HepG2 (cell line): ENCODE measurements around the gene ZNF444. TPM values are rescaled to one million over a fixed set of nuclear protein-coding genes. Genes with fewer than 3 reads are reported as not detected.

ENCODE experiments used
- ATF3 ChIP-seq: sonication (generic); formaldehyde crosslinking; IDR thresholded peaks from 2 replicates; pipeline ENCODE4 v1.4.0; 2020; ENCODE audit warnings: missing genetic modification reagents
- CHCHD3 ChIP-seq: sonication (generic); formaldehyde crosslinking; IDR thresholded peaks from 2 replicates; pipeline ENCODE4 v1.8.0; 2022; ENCODE audit warnings: mild to moderate bottlenecking, missing genetic modification reagents, moderate library complexity
- E2F2 ChIP-seq: sonication (generic); formaldehyde crosslinking; IDR thresholded peaks from 2 replicates; pipeline ENCODE4 v1.4.0; 2020; ENCODE audit warnings: missing genetic modification reagents, borderline replicate concordance
- FOXA3 ChIP-seq: IDR thresholded peaks from 2 replicates; pipeline ENCODE4 v1.6.1; 2016; ENCODE audit warnings: missing genetic modification reagents, missing compliant biosample characterization
- GMEB1 ChIP-seq: sonication (generic); formaldehyde crosslinking; IDR thresholded peaks from 2 replicates; pipeline ENCODE4 v1.5.1; 2020; ENCODE audit warnings: missing genetic modification reagents, mild to moderate bottlenecking, borderline replicate concordance
- PATZ1 ChIP-seq: sonication (generic); formaldehyde crosslinking; IDR thresholded peaks from 2 replicates; pipeline ENCODE4 v1.4.0; 2020; ENCODE audit warnings: missing genetic modification reagents
- RAD51 ChIP-seq: fragments of 450-650 bp; IDR thresholded peaks from 2 replicates; pipeline ENCODE4 v1.6.1; 2016; ENCODE audit warnings: borderline replicate concordance
- REPIN1 ChIP-seq: sonication (generic); formaldehyde crosslinking; IDR thresholded peaks from 2 replicates; pipeline ENCODE4 v1.8.0; 2022; ENCODE audit warnings: missing genetic modification reagents, low read depth, mild to moderate bottlenecking, borderline replicate concordance
- TFDP1 ChIP-seq: IDR thresholded peaks from 2 replicates; pipeline ENCODE4 v1.6.1; 2016; ENCODE audit warnings: missing compliant biosample characterization, missing genetic modification reagents, borderline replicate concordance
- ZBTB38 ChIP-seq: sonication (generic); formaldehyde crosslinking; IDR thresholded peaks from 2 replicates; pipeline ENCODE4 v1.5.1; 2020; ENCODE audit warnings: mild to moderate bottlenecking, missing genetic modification reagents
- ZBTB8A ChIP-seq: sonication (generic); formaldehyde crosslinking; IDR thresholded peaks from 2 replicates; pipeline ENCODE4 v1.4.0; 2020; ENCODE audit warnings: mild to moderate bottlenecking, low read depth, missing genetic modification reagents, borderline replicate concordance
- ZHX1 ChIP-seq: sonication (generic); formaldehyde crosslinking; IDR thresholded peaks from 2 replicates; pipeline ENCODE4 v1.8.1; 2022; ENCODE audit warnings: low read depth, mild to moderate bottlenecking, missing genetic modification reagents
- ZNF180 ChIP-seq: sonication (generic); formaldehyde crosslinking; IDR thresholded peaks from 2 replicates; pipeline ENCODE4 v1.4.0; 2020; ENCODE audit warnings: low read depth, missing genetic modification reagents, borderline replicate concordance
- ZNF207 ChIP-seq: fragments of 450-650 bp; IDR thresholded peaks from 2 replicates; pipeline ENCODE4 v1.6.1; 2016; ENCODE audit warnings: antibody characterized with exemption, borderline replicate concordance
- ZNF740 ChIP-seq: sonication (generic); formaldehyde crosslinking; IDR thresholded peaks from 2 replicates; pipeline ENCODE4 v1.4.0; 2020; ENCODE audit warnings: missing genetic modification reagents
- ZNF770 ChIP-seq: sonication (generic); formaldehyde crosslinking; IDR thresholded peaks from 2 replicates; pipeline ENCODE4 v1.5.0; 2020; ENCODE audit warnings: mild to moderate bottlenecking, missing genetic modification reagents
- polyA plus RNA-seq, 8 experiments: library from polyadenylated mRNA; depleted of rRNA in 3 of 8; stranded (reverse) in 7 of 8; unstranded in 1 of 8; fragments of >200 nt; fragmentation: Illumina TruSeq in 4 of 8; extraction: Trizol in 4 of 8; gene quantifications; 2 replicates each; pipeline versions ENCODE4 v1.2.1 to v1.2.3, GENCODE V29; 2011 to 2016; ENCODE audit warnings: low read depth in 4 of 8, missing spikeins in 1 of 8, mixed read lengths in 1 of 8; ENCODE audit not compliant: insufficient read depth in 1 of 8
- total RNA-seq, 5 experiments: library from RNA; depleted of rRNA; stranded (reverse); fragments of >200 nt; fragmentation: Illumina TruSeq; extraction: Trizol; gene quantifications; 2 replicates each; pipeline ENCODE4 v1.2.3, GENCODE V29; 2016; ENCODE audit warnings: low read depth in 1 of 5

ZNF444 gene
- total and polyA plus RNA-seq, 2 of the 13 experiments (the other 11 are each of a cell fraction or from before 2014, with no cell fraction given) = 27.4 to 30.3 TPM

- no peak for TF ChIP-seq ZHX1 (CRISPR knock-in tag)
- no peak for TF ChIP-seq ZBTB8A (CRISPR knock-in tag)
- TF ChIP-seq REPIN1 (CRISPR knock-in tag) = no peak
- TF ChIP-seq ZNF770 (CRISPR knock-in tag) = no peak
- TF ChIP-seq E2F2 (CRISPR knock-in tag) = no peak
- no peak for TF ChIP-seq RAD51
- TF ChIP-seq ZBTB38 = peak; percentile 88
- TF ChIP-seq ZNF180 = no peak
- TF ChIP-seq FOXA3 (CRISPR knock-in tag) = no peak
- TF ChIP-seq TFDP1 = peak; percentile 62; the same call in 1 of the 2 replicates
- TF ChIP-seq CHCHD3 (CRISPR knock-in tag) = no peak
- TF ChIP-seq PATZ1 (CRISPR knock-in tag) = peak; percentile 59; the same call in 1 of the 2 replicates
- TF ChIP-seq ATF3 (CRISPR knock-in tag) = no peak
- no peak for TF ChIP-seq ZNF207
- no peak for TF ChIP-seq GMEB1 (CRISPR knock-in tag)
- TF ChIP-seq ZNF740 = no peak
These were observed 35.9 kb upstream of the ZNF444 start (continued) for GRCh38 chr19:56105090-56105701.
